HepG2 (cell line): ENCODE measurements around the gene KLHDC2. TPM values are rescaled to one million over a fixed set of nuclear protein-coding genes. Genes with fewer than 3 reads are reported as not detected.

Experiments used
- ELF4 ChIP-seq: sonication (generic); formaldehyde crosslinking; IDR thresholded peaks from 2 replicates; pipeline ENCODE4 v1.5.0; 2020; ENCODE audit warnings: missing genetic modification reagents, mild to moderate bottlenecking, moderate library complexity, borderline replicate concordance
- FOXK2 ChIP-seq: fragments of 450-650 bp; IDR thresholded peaks from 2 replicates; pipeline ENCODE4 v1.6.1; 2016
- IKZF4 ChIP-seq: sonication (generic); formaldehyde crosslinking; IDR thresholded peaks from 2 replicates; pipeline ENCODE4 v1.5.1; 2020; ENCODE audit warnings: borderline replicate concordance, mild to moderate bottlenecking, low read depth, missing genetic modification reagents; ENCODE audit errors: not compliant biosample characterization
- KDM6A ChIP-seq: IDR thresholded peaks from 2 replicates; pipeline ENCODE4 v1.6.1; 2016; ENCODE audit warnings: low read depth
- MBNL3 ChIP-seq: fragments of 250-450 bp; sonication (Bioruptor Pico); conservative IDR thresholded peaks from 2 replicates; pipeline ENCODE4 v1.8.0; 2022; ENCODE audit warnings: mild to moderate bottlenecking, inconsistent platforms
- ONECUT2 ChIP-seq: sonication (generic); formaldehyde crosslinking; IDR thresholded peaks from 2 replicates; pipeline ENCODE4 v1.4.0; 2020; ENCODE audit warnings: missing genetic modification reagents
- PAF1 ChIP-seq: IDR thresholded peaks from 2 replicates; pipeline ENCODE4 v1.6.1; 2016; ENCODE audit warnings: missing genetic modification reagents, missing compliant biosample characterization
- PCBP2 ChIP-seq: fragments of 200-400 bp; formaldehyde crosslinking; optimal IDR thresholded peaks from 2 replicates; pipeline ENCODE3; 2018; ENCODE audit warnings: low read length, low read depth; ENCODE audit not compliant: poor library complexity, severe bottlenecking
- PRMT3 ChIP-seq: sonication (generic); formaldehyde crosslinking; IDR thresholded peaks from 2 replicates; pipeline ENCODE4 v1.8.1; 2022; ENCODE audit warnings: low read depth, mild to moderate bottlenecking, moderate library complexity, missing genetic modification reagents, borderline replicate concordance
- SOX13 ChIP-seq, 3 experiments: fragments of 450-650 bp in 1 of 3; sonication (generic) in 1 of 3; formaldehyde crosslinking in 1 of 3; IDR thresholded peaks in 2 of 3; conservative IDR thresholded peaks in 1 of 3; 2 replicates each; pipeline versions ENCODE4 v1.5.0 to v1.6.1; 2016 to 2020; ENCODE audit warnings: antibody characterized with exemption in 1 of 3, mild to moderate bottlenecking in 1 of 3, missing compliant biosample characterization in 1 of 3, missing genetic modification reagents in 1 of 3, moderate library complexity in 1 of 3
- SOX6 ChIP-seq, 2 experiments: fragments of 450-650 bp in 1 of 2; sonication (generic) in 1 of 2; formaldehyde crosslinking in 1 of 2; IDR thresholded peaks; 2 replicates each; pipeline versions ENCODE4 v1.4.0 to v1.6.1; 2017 to 2020; ENCODE audit warnings: antibody characterized with exemption in 1 of 2, mild to moderate bottlenecking in 1 of 2, missing genetic modification reagents in 1 of 2
- SP2 ChIP-seq: sonication (generic); formaldehyde crosslinking; IDR thresholded peaks from 2 replicates; pipeline ENCODE4 v1.5.1; 2020; ENCODE audit warnings: mild to moderate bottlenecking, missing genetic modification reagents
- SRF ChIP-seq: IDR thresholded peaks from 2 replicates; pipeline ENCODE4 v1.6.1; 2011; ENCODE audit warnings: mild to moderate bottlenecking, low read depth, low read length, moderate library complexity
- ZNF337 ChIP-seq: sonication (generic); formaldehyde crosslinking; IDR thresholded peaks from 2 replicates; pipeline ENCODE4 v1.5.1; 2020; ENCODE audit warnings: missing genetic modification reagents, low read depth, mild to moderate bottlenecking, borderline replicate concordance
- ZNF496 ChIP-seq: sonication (generic); formaldehyde crosslinking; IDR thresholded peaks from 2 replicates; pipeline ENCODE4 v1.8.1; 2023; ENCODE audit warnings: mild to moderate bottlenecking, moderate library complexity, missing genetic modification reagents; ENCODE audit not compliant: insufficient replicate concordance
- ZNF589 ChIP-seq: sonication (generic); formaldehyde crosslinking; conservative IDR thresholded peaks from 2 replicates; pipeline ENCODE4 v1.8.0; 2022; ENCODE audit warnings: mild to moderate bottlenecking, moderate library complexity, missing genetic modification reagents
- ZNF878 ChIP-seq: sonication (generic); formaldehyde crosslinking; IDR thresholded peaks from 2 replicates; pipeline ENCODE4 v1.8.1; 2023; ENCODE audit warnings: mild to moderate bottlenecking, missing genetic modification reagents, moderate library complexity
- polyA plus RNA-seq, 8 experiments: library from polyadenylated mRNA; depleted of rRNA in 3 of 8; stranded (reverse) in 7 of 8; unstranded in 1 of 8; fragments of >200 nt; fragmentation: Illumina TruSeq in 4 of 8; extraction: Trizol in 4 of 8; gene quantifications; 2 replicates each; pipeline versions ENCODE4 v1.2.1 to v1.2.3, GENCODE V29; 2011 to 2016; ENCODE audit warnings: low read depth in 4 of 8, missing spikeins in 1 of 8, mixed read lengths in 1 of 8; ENCODE audit not compliant: insufficient read depth in 1 of 8
- total RNA-seq, 5 experiments: library from RNA; depleted of rRNA; stranded (reverse); fragments of >200 nt; fragmentation: Illumina TruSeq; extraction: Trizol; gene quantifications; 2 replicates each; pipeline ENCODE4 v1.2.3, GENCODE V29; 2016; ENCODE audit warnings: low read depth in 1 of 5
- TF ChIP-seq, protein P1 (sequence below): sonication (generic); formaldehyde crosslinking; IDR thresholded peaks from 2 replicates; pipeline ENCODE4 v1.8.1; 2023; ENCODE audit warnings: missing genetic modification reagents, inconsistent platforms, borderline replicate concordance
- TF ChIP-seq, protein P2 (sequence below): IDR thresholded peaks from 2 replicates; pipeline ENCODE4 v1.6.1; 2016
- TF ChIP-seq, protein P3 (sequence below): sonication (generic); formaldehyde crosslinking; IDR thresholded peaks from 2 replicates; pipeline ENCODE4 v1.4.0; 2020; ENCODE audit warnings: low read depth, mild to moderate bottlenecking, missing genetic modification reagents
- TF ChIP-seq, protein P4 (sequence below): sonication (generic); formaldehyde crosslinking; IDR thresholded peaks from 2 replicates; pipeline ENCODE4 v1.5.0; 2020; ENCODE audit warnings: missing genetic modification reagents, mild to moderate bottlenecking, borderline replicate concordance

Gene KLHDC2
- total and polyA plus RNA-seq, 2 of the 13 experiments (the other 11 are each of a cell fraction or from before 2014, with no cell fraction given) = 95.5 to 170 TPM

DNA sequence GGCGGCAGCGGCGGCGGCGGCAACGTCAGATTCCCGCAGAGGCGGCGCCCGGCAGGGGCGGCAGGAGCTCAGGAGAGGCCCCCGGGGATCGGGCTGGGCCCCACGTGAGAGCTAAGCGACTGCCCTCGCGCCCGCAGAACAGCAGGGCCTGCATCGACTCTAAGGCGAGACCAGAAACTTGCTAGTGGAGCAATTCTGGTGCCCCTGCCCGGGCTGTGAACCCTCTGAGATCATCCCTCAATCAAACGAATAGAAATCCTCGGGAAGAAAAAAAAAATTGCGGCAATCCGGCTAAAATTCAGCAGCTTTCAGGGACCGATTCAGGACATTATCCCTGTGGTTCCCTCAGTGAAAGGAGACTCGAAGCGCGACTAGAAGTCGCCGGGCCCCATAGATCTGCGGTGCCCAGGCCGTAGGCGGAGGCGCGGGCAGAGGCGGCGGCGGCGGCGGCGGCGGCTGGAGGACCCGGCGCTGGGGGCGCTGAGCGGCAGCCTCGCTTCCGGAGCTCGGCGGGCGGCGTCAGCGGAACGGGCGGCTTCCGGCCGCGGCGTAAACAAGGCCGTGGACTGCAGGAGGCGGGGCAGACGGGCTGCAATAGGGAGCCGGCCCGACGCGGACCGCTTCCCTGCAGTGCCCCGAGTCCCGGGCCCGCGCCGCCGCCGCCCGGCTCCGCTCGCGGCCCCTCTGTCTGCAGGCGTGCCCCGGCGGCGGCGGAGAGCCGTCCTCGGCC lies at the start of gene KLHDC2 (continued):
- TF ChIP-seq, protein P1, sequence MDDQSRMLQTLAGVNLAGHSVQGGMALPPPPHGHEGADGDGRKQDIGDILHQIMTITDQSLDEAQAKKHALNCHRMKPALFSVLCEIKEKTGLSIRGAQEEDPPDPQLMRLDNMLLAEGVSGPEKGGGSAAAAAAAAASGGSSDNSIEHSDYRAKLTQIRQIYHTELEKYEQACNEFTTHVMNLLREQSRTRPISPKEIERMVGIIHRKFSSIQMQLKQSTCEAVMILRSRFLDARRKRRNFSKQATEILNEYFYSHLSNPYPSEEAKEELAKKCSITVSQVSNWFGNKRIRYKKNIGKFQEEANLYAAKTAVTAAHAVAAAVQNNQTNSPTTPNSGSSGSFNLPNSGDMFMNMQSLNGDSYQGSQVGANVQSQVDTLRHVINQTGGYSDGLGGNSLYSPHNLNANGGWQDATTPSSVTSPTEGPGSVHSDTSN (CRISPR knock-in tag) = no peak
- no peak for TF ChIP-seq PRMT3
- TF ChIP-seq ZNF337 (CRISPR knock-in tag) = no peak
- TF ChIP-seq ZNF589 (CRISPR knock-in tag) = peak; percentile 22; the same call in 1 of the 2 replicates
- TF ChIP-seq, protein P2, sequence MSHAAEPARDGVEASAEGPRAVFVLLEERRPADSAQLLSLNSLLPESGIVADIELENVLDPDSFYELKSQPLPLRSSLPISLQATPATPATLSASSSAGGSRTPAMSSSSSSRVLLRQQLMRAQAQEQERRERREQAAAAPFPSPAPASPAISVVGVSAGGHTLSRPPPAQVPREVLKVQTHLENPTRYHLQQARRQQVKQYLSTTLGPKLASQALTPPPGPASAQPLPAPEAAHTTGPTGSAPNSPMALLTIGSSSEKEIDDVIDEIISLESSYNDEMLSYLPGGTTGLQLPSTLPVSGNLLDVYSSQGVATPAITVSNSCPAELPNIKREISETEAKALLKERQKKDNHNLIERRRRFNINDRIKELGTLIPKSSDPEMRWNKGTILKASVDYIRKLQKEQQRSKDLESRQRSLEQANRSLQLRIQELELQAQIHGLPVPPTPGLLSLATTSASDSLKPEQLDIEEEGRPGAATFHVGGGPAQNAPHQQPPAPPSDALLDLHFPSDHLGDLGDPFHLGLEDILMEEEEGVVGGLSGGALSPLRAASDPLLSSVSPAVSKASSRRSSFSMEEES = no peak
- TF ChIP-seq ZNF878 (CRISPR knock-in tag) = no peak
- no peak for TF ChIP-seq PCBP2
- TF ChIP-seq SOX13 (IDR thresholded peaks at IDR 0.05) = no peak
- TF ChIP-seq SOX13 (CRISPR knock-in tag; conservative IDR thresholded peaks at IDR 0.05 in 1 of 2, IDR thresholded peaks at IDR 0.05 in 1 of 2) = peak in 1 of 2 experiments; percentile 29; a peak in 1 of 4 replicates
- no peak for TF ChIP-seq MBNL3
- no peak for TF ChIP-seq KDM6A
- TF ChIP-seq, protein P3, sequence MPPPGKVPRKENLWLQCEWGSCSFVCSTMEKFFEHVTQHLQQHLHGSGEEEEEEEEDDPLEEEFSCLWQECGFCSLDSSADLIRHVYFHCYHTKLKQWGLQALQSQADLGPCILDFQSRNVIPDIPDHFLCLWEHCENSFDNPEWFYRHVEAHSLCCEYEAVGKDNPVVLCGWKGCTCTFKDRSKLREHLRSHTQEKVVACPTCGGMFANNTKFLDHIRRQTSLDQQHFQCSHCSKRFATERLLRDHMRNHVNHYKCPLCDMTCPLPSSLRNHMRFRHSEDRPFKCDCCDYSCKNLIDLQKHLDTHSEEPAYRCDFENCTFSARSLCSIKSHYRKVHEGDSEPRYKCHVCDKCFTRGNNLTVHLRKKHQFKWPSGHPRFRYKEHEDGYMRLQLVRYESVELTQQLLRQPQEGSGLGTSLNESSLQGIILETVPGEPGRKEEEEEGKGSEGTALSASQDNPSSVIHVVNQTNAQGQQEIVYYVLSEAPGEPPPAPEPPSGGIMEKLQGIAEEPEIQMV (CRISPR knock-in tag) = no peak
- no peak for TF ChIP-seq ZNF496
- TF ChIP-seq SP2 = peak; percentile 37; the same call in 1 of the 2 replicates
- no peak for TF ChIP-seq SRF
- TF ChIP-seq, protein P4, sequence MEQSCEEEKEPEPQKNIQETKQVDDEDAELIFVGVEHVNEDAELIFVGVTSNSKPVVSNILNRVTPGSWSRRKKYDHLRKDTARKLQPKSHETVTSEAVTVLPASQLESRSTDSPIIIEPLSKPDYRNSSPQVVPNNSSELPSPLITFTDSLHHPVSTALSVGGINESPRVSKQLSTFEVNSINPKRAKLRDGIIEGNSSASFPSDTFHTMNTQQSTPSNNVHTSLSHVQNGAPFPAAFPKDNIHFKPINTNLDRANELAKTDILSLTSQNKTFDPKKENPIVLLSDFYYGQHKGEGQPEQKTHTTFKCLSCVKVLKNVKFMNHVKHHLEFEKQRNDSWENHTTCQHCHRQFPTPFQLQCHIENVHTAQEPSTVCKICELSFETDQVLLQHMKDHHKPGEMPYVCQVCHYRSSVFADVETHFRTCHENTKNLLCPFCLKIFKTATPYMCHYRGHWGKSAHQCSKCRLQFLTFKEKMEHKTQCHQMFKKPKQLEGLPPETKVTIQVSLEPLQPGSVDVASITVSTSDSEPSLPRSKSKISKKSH (CRISPR knock-in tag) = no peak
- no peak for TF ChIP-seq IKZF4 (CRISPR knock-in tag)
- TF ChIP-seq SOX6 (IDR thresholded peaks at IDR 0.05) = no peak
- no peak for TF ChIP-seq SOX6 (CRISPR knock-in tag; IDR thresholded peaks at IDR 0.05)
- TF ChIP-seq FOXK2 = peak; percentile 40; the same call in 1 of the 2 replicates
- TF ChIP-seq PAF1 (CRISPR knock-in tag) = no peak
- no peak for TF ChIP-seq ONECUT2 (CRISPR knock-in tag)
- no peak for TF ChIP-seq ELF4 (CRISPR knock-in tag)
